Caco-2 (cell line): ENCODE data around the gene SCFD2. TPM values are rescaled to one million over a fixed set of nuclear protein-coding genes. Genes with fewer than 3 reads are reported as not detected.

ENCODE experiments used
- BruUV-seq: library from RNA; stranded (reverse); fragments of 400-500 nt; replicated peaks from 2 replicates; lab custom pipeline; 2021; lab: Mats Ljungman, UMichigan
- CTCF ChIA-PET: fragments of 300-600 bp; sonication (Branson Sonifier 250); formaldehyde crosslinking; loops from one replicate; lab custom pipeline; 2022; ENCODE audit warnings: antibody characterized with exemption; lab: Charles Lee
- POLR2A ChIA-PET: fragments of 300-600 bp; sonication (Branson Sonifier 250); formaldehyde crosslinking; loops from one replicate; lab custom pipeline; 2022; ENCODE audit warnings: antibody characterized with exemption; lab: Charles Lee
- DNase-seq, 2 experiments: peaks; one replicate each; pipeline versions ENCODE4 v3.0.0 to v3.0.0-alpha.2; 2020 to 2022
- H3K27me3 ChIP-seq: replicated peaks from 2 replicates; pipeline ENCODE4 v1.6.0; 2011; ENCODE audit warnings: low read length; ENCODE audit not compliant: control insufficient read depth, insufficient read depth
- H3K36me3 ChIP-seq: 2 replicates; pipeline ENCODE4 v1.5.1; 2011; ENCODE audit warnings: low read length; ENCODE audit not compliant: control insufficient read depth, insufficient read depth
- H3K4me1 ChIP-seq: fragments of 250-450 bp; sonication (Bioruptor Pico); 2 replicates; pipeline ENCODE4 v1.5.1; 2020; ENCODE audit warnings: mild to moderate bottlenecking
- H3K4me3 ChIP-seq: 2 replicates; pipeline ENCODE4 v1.5.1; 2011; ENCODE audit warnings: low read depth, mild to moderate bottlenecking, control low read depth, low read length
- H3K9me3 ChIP-seq: fragments of 250-450 bp; sonication (Bioruptor Pico); 2 replicates; pipeline ENCODE4 v1.5.1; 2020; ENCODE audit warnings: mild to moderate bottlenecking, moderate library complexity
- H3K27ac Mint-ChIP-seq: one replicate; pipeline ENCODE4 v1.8.0; 2022; ENCODE audit warnings: mixed read lengths; ENCODE audit not compliant: unreplicated experiment
- H3K27me3 Mint-ChIP-seq: one replicate; pipeline ENCODE4 v1.8.0; 2022; ENCODE audit warnings: mixed read lengths; ENCODE audit not compliant: insufficient read depth, unreplicated experiment
- H3K36me3 Mint-ChIP-seq: one replicate; pipeline ENCODE4 v1.8.0; 2022; ENCODE audit warnings: mild to moderate bottlenecking, mixed read lengths; ENCODE audit not compliant: insufficient read depth, unreplicated experiment
- H3K4me1 Mint-ChIP-seq: one replicate; pipeline ENCODE4 v1.8.0; 2022; ENCODE audit warnings: low read depth, mixed read lengths; ENCODE audit not compliant: unreplicated experiment
- H3K4me3 Mint-ChIP-seq: one replicate; pipeline ENCODE4 v1.8.0; 2022; ENCODE audit warnings: mild to moderate bottlenecking, moderate library complexity, mixed read lengths; ENCODE audit not compliant: unreplicated experiment
- H3K9me3 Mint-ChIP-seq: one replicate; pipeline ENCODE4 v1.8.0; 2022; ENCODE audit warnings: mixed read lengths; ENCODE audit not compliant: unreplicated experiment
- intact Hi-C: fragments of 100-400 bp; cut with micrococcal nuclease; formaldehyde crosslinking; loops from one replicate; pipeline ENCODE4 v1.10.0; 2022; ENCODE audit not compliant: unreplicated experiment
- total RNA-seq: library from RNA; stranded (reverse); gene quantifications from 2 replicates; pipeline ENCODE4 v1.2.3, GENCODE V29; 2022
- TF ChIP-seq, protein P1 (sequence below), 2 experiments: fragments of 200-600 bp in 1 of 2; IDR thresholded peaks; 1 replicate in 1 of 2; 2 replicates in 1 of 2; pipeline versions ENCODE4 v1.5.1 to v1.8.0; 2011 to 2022; ENCODE audit warnings: antibody characterized with exemption in 1 of 2, control low read depth in 1 of 2, inconsistent platforms in 1 of 2, low read depth in 1 of 2, low read length in 1 of 2, mild to moderate bottlenecking in 1 of 2, moderate library complexity in 1 of 2; ENCODE audit not compliant: insufficient read depth in 1 of 2, severe bottlenecking in 1 of 2, unreplicated experiment in 1 of 2

The SCFD2 gene
- total RNA-seq, 1 experiment from 2014 or later: 12.2 TPM

- H3K4me1 ChIP-seq: no peaks in the 10 kb centered on the region
- H3K9me3 ChIP-seq: no peaks in the 10 kb centered on the region
- no peaks in the 10 kb centered on the region for H3K36me3 Mint-ChIP-seq
- no peaks in the 10 kb centered on the region for H3K36me3 ChIP-seq
- POLR2A ChIA-PET: interaction anchor here (0.6 to 0.7 kb wide), 3 partner anchors 59 to 391 kb away, joined by 3 to 6 read pairs (median 4); no protein-coding TSS in a partner anchor
- H3K9me3 Mint-ChIP-seq: peaks cover 7% of the 10 kb centered on the region
- no peak overlapping the region for H3K4me3 Mint-ChIP-seq
- H3K27me3 ChIP-seq: no peaks in the 10 kb centered on the region
- no TSS peak for BruUV-seq
- DNase-seq: no peak
- no peak overlapping the region for H3K27ac Mint-ChIP-seq
- H3K4me1 Mint-ChIP-seq: peaks cover 9% of the 10 kb centered on the region
- no peaks in the 10 kb centered on the region for H3K27me3 Mint-ChIP-seq
- TF ChIP-seq, protein P1, sequence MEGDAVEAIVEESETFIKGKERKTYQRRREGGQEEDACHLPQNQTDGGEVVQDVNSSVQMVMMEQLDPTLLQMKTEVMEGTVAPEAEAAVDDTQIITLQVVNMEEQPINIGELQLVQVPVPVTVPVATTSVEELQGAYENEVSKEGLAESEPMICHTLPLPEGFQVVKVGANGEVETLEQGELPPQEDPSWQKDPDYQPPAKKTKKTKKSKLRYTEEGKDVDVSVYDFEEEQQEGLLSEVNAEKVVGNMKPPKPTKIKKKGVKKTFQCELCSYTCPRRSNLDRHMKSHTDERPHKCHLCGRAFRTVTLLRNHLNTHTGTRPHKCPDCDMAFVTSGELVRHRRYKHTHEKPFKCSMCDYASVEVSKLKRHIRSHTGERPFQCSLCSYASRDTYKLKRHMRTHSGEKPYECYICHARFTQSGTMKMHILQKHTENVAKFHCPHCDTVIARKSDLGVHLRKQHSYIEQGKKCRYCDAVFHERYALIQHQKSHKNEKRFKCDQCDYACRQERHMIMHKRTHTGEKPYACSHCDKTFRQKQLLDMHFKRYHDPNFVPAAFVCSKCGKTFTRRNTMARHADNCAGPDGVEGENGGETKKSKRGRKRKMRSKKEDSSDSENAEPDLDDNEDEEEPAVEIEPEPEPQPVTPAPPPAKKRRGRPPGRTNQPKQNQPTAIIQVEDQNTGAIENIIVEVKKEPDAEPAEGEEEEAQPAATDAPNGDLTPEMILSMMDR (IDR thresholded peaks at IDR 0.05; ENCODE audit: insufficient read depth in 1 of 2, low read depth in 1 of 2, low read length in 1 of 2, severe bottlenecking in 1 of 2, unreplicated experiment in 1 of 2): no peak
- intact Hi-C loops: no loop called here
- CTCF ChIA-PET: interaction anchor here (0.6 kb wide), 1 partner anchor 1281 kb away, joined by 3 read pairs; no protein-coding TSS in a partner anchor
- H3K4me3 ChIP-seq: no peak overlapping the region
Measured at GRCh38 chr4:53103481-53103880, 262.4 kb downstream of the SCFD2 start.

- Mint-ChIP-seq H3K9me3 (peaks cover 11% of the 10 kb centered on the region), H3K27ac (no peak overlapping the region), H3K36me3 (no peaks in the 10 kb centered on the region), H3K4me3 (no peak overlapping the region), H3K27me3 (no peaks in the 10 kb centered on the region), H3K4me1 (peaks cover 9% of the 10 kb centered on the region)
- ChIA-PET CTCF (interaction anchor here (0.6 kb wide), 1 partner anchor 19 kb away, joined by 3 read pairs; no protein-coding TSS in a partner anchor), POLR2A (no interaction called here)
- intact Hi-C loops: no loop called here
- TF ChIP-seq, protein P1 (IDR thresholded peaks at IDR 0.05; ENCODE audit: insufficient read depth in 1 of 2, low read depth in 1 of 2, low read length in 1 of 2, severe bottlenecking in 1 of 2, unreplicated experiment in 1 of 2): no peak
- no peak overlapping the region for H3K4me3 ChIP-seq
- no peaks in the 10 kb centered on the region for H3K27me3 ChIP-seq
- no peak for DNase-seq
- no peaks in the 10 kb centered on the region for H3K9me3 ChIP-seq
- BruUV-seq: no TSS peak
- no peaks in the 10 kb centered on the region for H3K4me1 ChIP-seq
- H3K36me3 ChIP-seq: no peaks in the 10 kb centered on the region
Measured at GRCh38 chr4:53101191-53101581, 264.7 kb downstream of the SCFD2 start.

DNA sequence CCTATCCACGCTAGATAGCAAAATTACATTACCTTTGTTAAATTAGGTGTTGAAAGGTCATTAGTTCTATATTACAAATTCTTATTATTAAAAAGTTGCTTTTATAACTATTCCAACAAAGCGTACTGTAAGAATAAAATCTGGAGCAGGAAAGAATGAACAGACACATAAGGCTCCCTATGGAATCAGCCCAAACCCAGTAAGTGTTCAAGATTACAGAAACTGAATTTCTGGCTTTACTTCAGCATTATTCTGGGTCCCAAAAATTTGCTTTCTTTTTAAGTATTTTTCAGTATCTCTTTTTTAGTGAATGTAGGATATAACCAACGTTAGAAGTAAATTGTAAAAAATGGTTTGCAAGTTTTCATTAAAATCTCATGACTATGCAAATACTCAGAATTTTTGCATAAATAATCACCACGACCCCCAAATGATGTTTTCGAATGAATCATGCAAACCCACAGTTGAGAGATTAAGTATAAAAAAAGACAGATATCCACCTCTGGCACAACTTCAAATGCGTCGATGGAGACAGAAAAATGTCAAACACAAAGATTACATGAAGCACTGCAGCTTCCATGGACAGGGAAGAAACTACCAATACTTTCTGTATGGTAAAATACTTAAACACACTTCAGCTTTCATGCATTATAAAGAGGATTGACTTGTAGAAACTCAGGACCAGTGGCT, 265.2 kb downstream of the SCFD2 start:
- H3K36me3 ChIP-seq: no peaks in the 10 kb centered on the region
- Mint-ChIP-seq H3K4me1 (peaks cover 9% of the 10 kb centered on the region), H3K36me3 (no peaks in the 10 kb centered on the region), H3K9me3 (peaks cover 11% of the 10 kb centered on the region), H3K4me3 (no peak overlapping the region), H3K27ac (no peak overlapping the region), H3K27me3 (no peaks in the 10 kb centered on the region)
- no peaks in the 10 kb centered on the region for H3K27me3 ChIP-seq
- intact Hi-C loops: no loop called here
- no peaks in the 10 kb centered on the region for H3K4me1 ChIP-seq
- DNase-seq: no peak
- POLR2A ChIA-PET: no interaction called here
- BruUV-seq: no TSS peak
- CTCF ChIA-PET: no interaction called here
- TF ChIP-seq, protein P1 (IDR thresholded peaks at IDR 0.05; ENCODE audit: insufficient read depth in 1 of 2, low read depth in 1 of 2, low read length in 1 of 2, severe bottlenecking in 1 of 2, unreplicated experiment in 1 of 2): no peak
- no peak overlapping the region for H3K4me3 ChIP-seq
- no peaks in the 10 kb centered on the region for H3K9me3 ChIP-seq
